Esophagus squamous epithelium (tissue), 4 donors: ENCODE results near the gene ATF2.

ENCODE experiments used
- POLR2A ChIP-seq, 4 donors: fragments of 450-650 bp; IDR thresholded peaks; one replicate each; pipeline ENCODE4 v1.6.1; 2017; ENCODE audit warnings: antibody characterized with exemption in 4 of 4, mild to moderate bottlenecking in 4 of 4, moderate library complexity in 3 of 4
- TF ChIP-seq, protein P1 (sequence below), 6 experiments: fragments of 450-650 bp in 4 of 6; fragments of 200-600 bp in 2 of 6; sonication (generic) in 2 of 6; IDR thresholded peaks; one replicate each; pipeline ENCODE4 v1.5.1; 2016 to 2019; ENCODE audit warnings: antibody characterized with exemption in 6 of 6, mild to moderate bottlenecking in 4 of 6, moderate library complexity in 4 of 6

DNA sequence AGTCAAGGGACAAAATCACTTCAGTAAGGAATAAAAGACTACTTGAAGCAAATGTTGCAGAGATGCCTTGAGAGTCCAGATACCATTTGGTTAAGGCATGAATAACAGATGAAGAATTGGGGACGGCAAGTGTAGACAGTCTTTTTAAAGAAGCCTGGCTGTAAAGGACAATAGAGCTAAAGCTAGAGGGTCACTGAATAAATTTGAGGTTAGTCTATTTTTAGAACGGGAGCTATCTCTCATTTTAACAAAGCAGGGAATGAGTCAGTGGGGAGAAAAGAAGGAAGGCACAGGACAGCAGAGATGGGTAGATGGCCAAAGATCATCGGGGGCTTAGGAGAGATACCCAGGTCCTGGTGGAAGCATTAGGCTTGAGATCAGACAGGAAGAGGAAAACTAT lies 132.2 kb downstream of the ATF2 start:
- TF ChIP-seq, protein P1, sequence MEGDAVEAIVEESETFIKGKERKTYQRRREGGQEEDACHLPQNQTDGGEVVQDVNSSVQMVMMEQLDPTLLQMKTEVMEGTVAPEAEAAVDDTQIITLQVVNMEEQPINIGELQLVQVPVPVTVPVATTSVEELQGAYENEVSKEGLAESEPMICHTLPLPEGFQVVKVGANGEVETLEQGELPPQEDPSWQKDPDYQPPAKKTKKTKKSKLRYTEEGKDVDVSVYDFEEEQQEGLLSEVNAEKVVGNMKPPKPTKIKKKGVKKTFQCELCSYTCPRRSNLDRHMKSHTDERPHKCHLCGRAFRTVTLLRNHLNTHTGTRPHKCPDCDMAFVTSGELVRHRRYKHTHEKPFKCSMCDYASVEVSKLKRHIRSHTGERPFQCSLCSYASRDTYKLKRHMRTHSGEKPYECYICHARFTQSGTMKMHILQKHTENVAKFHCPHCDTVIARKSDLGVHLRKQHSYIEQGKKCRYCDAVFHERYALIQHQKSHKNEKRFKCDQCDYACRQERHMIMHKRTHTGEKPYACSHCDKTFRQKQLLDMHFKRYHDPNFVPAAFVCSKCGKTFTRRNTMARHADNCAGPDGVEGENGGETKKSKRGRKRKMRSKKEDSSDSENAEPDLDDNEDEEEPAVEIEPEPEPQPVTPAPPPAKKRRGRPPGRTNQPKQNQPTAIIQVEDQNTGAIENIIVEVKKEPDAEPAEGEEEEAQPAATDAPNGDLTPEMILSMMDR (IDR thresholded peaks at IDR 0.05): no peak
- TF ChIP-seq POLR2A (IDR thresholded peaks at IDR 0.05): no peak
